Activated CD8-positive, alpha-beta memory T cell treated with anti-CD3 and anti-CD28 coated beads, Interleukin-2, amount 50 U/mL, for 1 hour (primary cell): Measurements from ENCODE around the gene VENTX.
"Not testable (repeated sequence)": the region's sequence is repeated elsewhere in the genome, so short reads cannot be mapped to it uniquely, and the experiment has no call there.

ENCODE experiments used
- DNase-seq: peaks from one replicate; pipeline ENCODE4 v3.0.0-alpha.2; 2020; ENCODE audit errors: extremely low read depth

The VENTX gene

GRCh38 chr10:133254421-133255120, 16.9 kb downstream of the VENTX start:
- DNase-seq = no peak

- no peak for DNase-seq
Measured at GRCh38 chr10:133255323-133255722, 17.7 kb downstream of the VENTX start.

- DNase-seq = no peak
Measured at GRCh38 chr10:133257489-133258065, 19.9 kb downstream of the VENTX start.

GRCh38 chr10:133258066-133258817, 20.6 kb downstream of the VENTX start:
- no peak for DNase-seq

- DNase-seq = peak; percentile 83
Measured at GRCh38 chr10:133258818-133259601, 21.4 kb downstream of the VENTX start.

- DNase-seq = no peak
Measured at GRCh38 chr10:133259602-133259989, 21.9 kb downstream of the VENTX start.

- peak; percentile 57 for DNase-seq
Measured at GRCh38 chr10:133260895-133261725, 23.5 kb downstream of the VENTX start.

GRCh38 chr10:133261726-133262325, 24.2 kb downstream of the VENTX start:
- peak; percentile 54 for DNase-seq

GRCh38 chr10:133262696-133263095, 25.0 kb downstream of the VENTX start:
- no peak for DNase-seq

GRCh38 chr10:133263674-133264073, 26.0 kb downstream of the VENTX start:
- no peak for DNase-seq

GRCh38 chr10:133264461-133264860, 26.8 kb downstream of the VENTX start:
- no peak for DNase-seq

- not testable (repeated sequence) for DNase-seq
Measured at GRCh38 chr10:133265052-133265451, 27.4 kb downstream of the VENTX start.

GRCh38 chr10:133266056-133266795, 28.6 kb downstream of the VENTX start:
- DNase-seq = no peak

- no peak for DNase-seq
Measured at GRCh38 chr10:133267293-133267692, 29.6 kb downstream of the VENTX start.

- DNase-seq = no peak
Measured at GRCh38 chr10:133267829-133268228, 30.2 kb downstream of the VENTX start.

- no peak for DNase-seq
Measured at GRCh38 chr10:133268532-133268931, 30.9 kb downstream of the VENTX start.

- DNase-seq = no peak
Measured at GRCh38 chr10:133269367-133269766, 31.7 kb downstream of the VENTX start.

GRCh38 chr10:133270204-133270603, 32.5 kb downstream of the VENTX start:
- DNase-seq = no peak

GRCh38 chr10:133270773-133271297, 33.2 kb downstream of the VENTX start:
- DNase-seq = no peak
